Neural cell (in vitro differentiated cells): ENCODE data around the gene ADGRB2. TPM values are rescaled to one million over a fixed set of nuclear protein-coding genes. Genes with fewer than 3 reads are reported as not detected.
A peak's percentile ranks its signal among the peaks of the same experiment; 100 is the strongest.

Experiments
- H2AFZ ChIP-seq: fragments of 200-600, 300-800 bp; sonication (generic), shearing (Covaris generic); 2 replicates; pipeline ENCODE4 v1.6.0; 2014; ENCODE audit warnings: low read depth, mild to moderate bottlenecking, antibody characterized with exemption, low read length, moderate library complexity
- H3F3A ChIP-seq: fragments of 200-600 bp; shearing (Covaris generic); 2 replicates; pipeline ENCODE4 v1.6.1; 2016; ENCODE audit warnings: mild to moderate bottlenecking, moderate library complexity, mixed read lengths, antibody characterized with exemption, low read length; ENCODE audit not compliant: insufficient read depth, poor library complexity, severe bottlenecking
- H3K27ac ChIP-seq: fragments of 200-600, 300-800 bp; sonication (generic), shearing (Covaris generic); 2 replicates; pipeline ENCODE4 v1.5.1; 2014; ENCODE audit warnings: mild to moderate bottlenecking, low read length, moderate library complexity
- H3K27me3 ChIP-seq: fragments of 300-800, 200-600 bp; sonication (generic), shearing (Covaris generic); 2 replicates; pipeline ENCODE4 v1.6.0; 2014; ENCODE audit warnings: mild to moderate bottlenecking, low read depth, low read length, moderate library complexity; ENCODE audit not compliant: insufficient read depth
- H3K36me3 ChIP-seq: fragments of 300-800, 200-600 bp; sonication (generic), shearing (Covaris generic); 2 replicates; pipeline ENCODE4 v1.5.1; 2014; ENCODE audit warnings: mild to moderate bottlenecking, antibody characterized with exemption, low read length, moderate library complexity; ENCODE audit not compliant: insufficient read depth
- H3K4me2 ChIP-seq: fragments of 300-800, 200-600 bp; sonication (generic), shearing (Covaris generic); 2 replicates; pipeline ENCODE4 v1.6.0; 2014; ENCODE audit warnings: mild to moderate bottlenecking, low read length
- H3K4me3 ChIP-seq: fragments of 300-800, 200-600 bp; sonication (generic), shearing (Covaris generic); 2 replicates; pipeline ENCODE4 v1.5.1; 2014; ENCODE audit warnings: mild to moderate bottlenecking, low read length, moderate library complexity
- H3K79me2 ChIP-seq: fragments of 200-600 bp; shearing (Covaris generic); replicated peaks from 2 replicates; pipeline ENCODE4 v1.6.0; 2014; ENCODE audit warnings: mild to moderate bottlenecking, low read length, moderate library complexity; ENCODE audit not compliant: insufficient read depth
- H3K9ac ChIP-seq: fragments of 300-800, 200-600 bp; sonication (generic), shearing (Covaris generic); 2 replicates; pipeline ENCODE4 v1.6.1; 2016; ENCODE audit warnings: mild to moderate bottlenecking, low read length, mixed read lengths
- H3K9me2 ChIP-seq: fragments of 200-600 bp; shearing (Covaris generic); 2 replicates; pipeline ENCODE4 v1.6.1; 2016; ENCODE audit warnings: mild to moderate bottlenecking, low read length, mixed read lengths; ENCODE audit not compliant: insufficient read depth
- H3K9me3 ChIP-seq: fragments of 200-600, 300-800 bp; sonication (generic), shearing (Covaris generic); 2 replicates; pipeline ENCODE4 v1.6.1; 2016; ENCODE audit warnings: mild to moderate bottlenecking, mixed run types, low read length, moderate library complexity, mixed read lengths
- H4K20me1 ChIP-seq: fragments of 200-600 bp; shearing (Covaris generic); 2 replicates; pipeline ENCODE4 v1.6.1; 2016; ENCODE audit warnings: mild to moderate bottlenecking, mixed run types; ENCODE audit not compliant: insufficient read depth
- CTCF ChIP-seq: fragments of 450-650 bp; IDR thresholded peaks from 2 replicates; pipeline ENCODE4 v1.5.1; 2014; ENCODE audit warnings: antibody characterized with exemption, mild to moderate bottlenecking, moderate library complexity; ENCODE audit not compliant: poor library complexity, severe bottlenecking
- EP300 ChIP-seq: fragments of 450-650 bp; conservative IDR thresholded peaks from 2 replicates; pipeline ENCODE4 v1.6.1; 2014; ENCODE audit warnings: antibody characterized with exemption, mild to moderate bottlenecking, moderate library complexity; ENCODE audit not compliant: poor library complexity, severe bottlenecking
- EZH2 ChIP-seq: fragments of 200-600, 300-800 bp; shearing (Covaris generic), sonication (generic); IDR thresholded peaks from 2 replicates; pipeline ENCODE4 v1.6.1; 2014; ENCODE audit warnings: antibody characterized with exemption, low read length, borderline replicate concordance, mild to moderate bottlenecking; ENCODE audit not compliant: insufficient read depth, poor library complexity, severe bottlenecking
- MXI1 ChIP-seq: fragments of 450-650 bp; conservative IDR thresholded peaks from 2 replicates; pipeline ENCODE4 v1.6.1; 2014; ENCODE audit warnings: antibody characterized with exemption, mild to moderate bottlenecking; ENCODE audit not compliant: poor library complexity, severe bottlenecking
- POLR2AphosphoS5 ChIP-seq: IDR thresholded peaks from 2 replicates; pipeline ENCODE4 v1.6.1; 2012
- RAD21 ChIP-seq: fragments of 450-650 bp; conservative IDR thresholded peaks from 2 replicates; pipeline ENCODE4 v1.6.1; 2014; ENCODE audit warnings: antibody characterized with exemption, mild to moderate bottlenecking, moderate library complexity
- SMC3 ChIP-seq: fragments of 450-650 bp; conservative IDR thresholded peaks from 2 replicates; pipeline ENCODE4 v1.6.1; 2014; ENCODE audit warnings: antibody characterized with exemption, mild to moderate bottlenecking, moderate library complexity; ENCODE audit not compliant: poor library complexity
- TAF1 ChIP-seq: IDR thresholded peaks from 2 replicates; pipeline ENCODE4 v1.6.1; 2012; ENCODE audit warnings: low read depth
- polyA plus RNA-seq: library from polyadenylated mRNA; depleted of rRNA; stranded (reverse); fragments of >200 nt; gene quantifications from 2 replicates; pipeline ENCODE4 v1.2.3, GENCODE V29; 2014
- TF ChIP-seq, protein P1 (sequence below): IDR thresholded peaks from 2 replicates; pipeline ENCODE4 v1.6.1; 2012; ENCODE audit warnings: borderline replicate concordance

The ADGRB2 gene
- polyA plus RNA-seq, 1 donor from 2014 or later: 45.0 TPM

DNA sequence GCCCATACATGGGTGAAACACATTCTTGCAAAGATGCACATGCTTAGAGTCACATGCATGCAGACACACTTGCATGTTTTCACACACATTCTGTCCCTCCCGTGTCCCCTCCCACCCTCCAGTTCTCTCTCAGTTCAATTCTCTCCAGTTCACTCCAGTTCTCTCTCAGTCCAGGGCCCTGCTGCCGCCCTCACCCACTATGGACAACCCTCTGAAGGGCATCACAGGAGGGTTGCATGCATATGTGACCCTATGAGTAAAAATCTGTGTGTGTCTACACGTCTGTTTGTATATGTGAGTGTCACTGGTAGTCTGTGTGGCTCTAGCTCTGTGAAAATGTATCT lies 21.8 kb upstream of the ADGRB2 start:
- H3K9me2 ChIP-seq: no peaks in the 10 kb centered on the region
- no peaks in the 10 kb centered on the region for H3K27me3 ChIP-seq
- H3K9ac ChIP-seq: peak overlapping the region; percentile 26
- no peaks in the 10 kb centered on the region for H3K79me2 ChIP-seq
- H3F3A ChIP-seq: no peaks in the 10 kb centered on the region
- H3K27ac ChIP-seq: no peak overlapping the region
- H3K4me2 ChIP-seq: no peak overlapping the region
- no peaks in the 10 kb centered on the region for H4K20me1 ChIP-seq
- H2AFZ ChIP-seq: no peak overlapping the region
- no peaks in the 10 kb centered on the region for H3K9me3 ChIP-seq
- TF ChIP-seq, protein P1, sequence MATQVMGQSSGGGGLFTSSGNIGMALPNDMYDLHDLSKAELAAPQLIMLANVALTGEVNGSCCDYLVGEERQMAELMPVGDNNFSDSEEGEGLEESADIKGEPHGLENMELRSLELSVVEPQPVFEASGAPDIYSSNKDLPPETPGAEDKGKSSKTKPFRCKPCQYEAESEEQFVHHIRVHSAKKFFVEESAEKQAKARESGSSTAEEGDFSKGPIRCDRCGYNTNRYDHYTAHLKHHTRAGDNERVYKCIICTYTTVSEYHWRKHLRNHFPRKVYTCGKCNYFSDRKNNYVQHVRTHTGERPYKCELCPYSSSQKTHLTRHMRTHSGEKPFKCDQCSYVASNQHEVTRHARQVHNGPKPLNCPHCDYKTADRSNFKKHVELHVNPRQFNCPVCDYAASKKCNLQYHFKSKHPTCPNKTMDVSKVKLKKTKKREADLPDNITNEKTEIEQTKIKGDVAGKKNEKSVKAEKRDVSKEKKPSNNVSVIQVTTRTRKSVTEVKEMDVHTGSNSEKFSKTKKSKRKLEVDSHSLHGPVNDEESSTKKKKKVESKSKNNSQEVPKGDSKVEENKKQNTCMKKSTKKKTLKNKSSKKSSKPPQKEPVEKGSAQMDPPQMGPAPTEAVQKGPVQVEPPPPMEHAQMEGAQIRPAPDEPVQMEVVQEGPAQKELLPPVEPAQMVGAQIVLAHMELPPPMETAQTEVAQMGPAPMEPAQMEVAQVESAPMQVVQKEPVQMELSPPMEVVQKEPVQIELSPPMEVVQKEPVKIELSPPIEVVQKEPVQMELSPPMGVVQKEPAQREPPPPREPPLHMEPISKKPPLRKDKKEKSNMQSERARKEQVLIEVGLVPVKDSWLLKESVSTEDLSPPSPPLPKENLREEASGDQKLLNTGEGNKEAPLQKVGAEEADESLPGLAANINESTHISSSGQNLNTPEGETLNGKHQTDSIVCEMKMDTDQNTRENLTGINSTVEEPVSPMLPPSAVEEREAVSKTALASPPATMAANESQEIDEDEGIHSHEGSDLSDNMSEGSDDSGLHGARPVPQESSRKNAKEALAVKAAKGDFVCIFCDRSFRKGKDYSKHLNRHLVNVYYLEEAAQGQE: no peak
- TF ChIP-seq POLR2AphosphoS5 (no peak), CTCF (no peak), SMC3 (no peak), MXI1 (no peak), RAD21 (no peak), EP300 (no peak), TAF1 (no peak), EZH2 (no peak)
- no peak overlapping the region for H3K4me3 ChIP-seq
- H3K36me3 ChIP-seq: no peaks in the 10 kb centered on the region

DNA sequence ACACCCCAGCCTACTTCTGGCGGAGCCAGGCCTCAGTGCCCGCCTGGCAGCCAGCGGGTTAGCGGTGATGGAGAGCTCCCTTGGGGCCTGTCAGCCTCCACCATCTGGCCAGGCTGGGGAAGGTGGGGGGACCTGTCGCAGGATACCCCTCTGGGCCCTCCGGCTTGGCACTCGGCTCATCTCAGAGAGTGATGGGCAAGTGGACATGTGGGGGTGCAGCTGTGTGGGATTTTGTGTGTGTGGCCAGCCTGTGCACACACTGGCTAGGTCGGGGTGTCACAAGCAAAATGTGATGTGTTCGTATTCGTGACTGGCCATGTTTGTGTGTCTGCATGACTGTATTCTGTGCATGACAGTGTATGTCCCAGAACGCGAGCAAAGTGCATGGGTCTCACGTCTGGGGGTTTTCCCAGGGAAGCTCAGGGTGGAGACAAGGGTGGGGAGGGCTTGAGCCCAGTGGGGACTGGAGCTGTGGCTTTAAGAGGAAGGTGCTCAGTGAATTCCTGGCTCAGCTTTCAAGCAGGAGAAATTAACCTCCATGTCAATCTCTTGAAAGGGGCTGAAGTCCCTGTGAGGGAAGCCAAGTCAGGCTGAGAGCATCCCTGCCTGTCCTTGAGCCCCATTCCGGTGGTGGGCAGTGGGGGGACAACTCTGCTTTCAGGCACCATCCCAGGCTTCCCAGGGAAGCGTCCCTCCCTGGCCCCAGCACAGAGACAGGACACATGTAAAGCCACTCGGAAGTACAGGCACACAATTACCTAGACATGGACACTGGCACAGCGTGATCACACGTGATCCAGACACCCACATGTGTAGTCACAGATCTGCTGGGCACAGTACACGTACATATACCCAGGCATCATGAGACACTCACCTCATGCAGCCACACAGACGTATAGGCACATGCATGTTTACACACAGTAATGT lies 21.1 kb upstream of the ADGRB2 start:
- Histone ChIP-seq H4K20me1 (no peaks in the 10 kb centered on the region), H3K9ac (peak overlapping the region; percentile 26), H3K27me3 (no peaks in the 10 kb centered on the region), H3F3A (no peaks in the 10 kb centered on the region), H3K9me2 (no peaks in the 10 kb centered on the region), H3K27ac (no peak overlapping the region), H3K4me2 (no peak overlapping the region), H3K79me2 (no peaks in the 10 kb centered on the region), H3K4me3 (no peak overlapping the region), H3K9me3 (no peaks in the 10 kb centered on the region), H2AFZ (no peak overlapping the region), H3K36me3 (no peaks in the 10 kb centered on the region)
- TF ChIP-seq, protein P1: no peak
- TF ChIP-seq SMC3: no peak
- TF ChIP-seq EP300: no peak
- TF ChIP-seq CTCF: no peak
- no peak for TF ChIP-seq MXI1
- no peak for TF ChIP-seq TAF1
- TF ChIP-seq EZH2: no peak
